Pancreas (tissue), 10 donors: Measurements from ENCODE around the gene ATRNL1. TPM values are rescaled to one million over a fixed set of nuclear protein-coding genes. Genes with fewer than 3 reads are reported as not detected.

Experiments used
- ATAC-seq, 4 donors: fragments of 200-7000 bp; cut with Tn5 transposase; one replicate each; pipeline versions ENCODE4 v1.8.0 to v1.9.1; 2020; ENCODE audit warnings: mild to moderate bottlenecking in 4 of 4, moderate library complexity in 4 of 4
- DNase-seq, 6 donors: peaks; one replicate each; pipeline ENCODE4 v3.0.0-alpha.2; 2020
- FAIRE-seq: peaks from 2 replicates; lab custom pipeline; 2012; peaks lifted over from hg19 to GRCh38; lab: Jason Lieb, UNC
- H3K27ac ChIP-seq, 4 donors: fragments of 200-600 bp; sonication (generic); 1 replicate in 3 of 4; 2 replicates in 1 of 4; pipeline versions ENCODE4 v1.5.0 to v1.8.0; 2020
- H3K27me3 ChIP-seq, 4 donors: fragments of 200-600 bp; one replicate each; pipeline ENCODE4 v1.8.0; 2021
- H3K36me3 ChIP-seq, 3 donors: fragments of 200-600 bp; sonication (generic) in 1 of 3; one replicate each; pipeline versions ENCODE4 v1.5.0 to v1.8.0; 2020 to 2021
- H3K4me1 ChIP-seq, 3 donors: fragments of 200-600 bp; one replicate each; pipeline ENCODE4 v1.8.0; 2021
- H3K4me3 ChIP-seq, 4 donors: fragments of 200-600 bp; sonication (generic) in 2 of 4; one replicate each; pipeline versions ENCODE4 v1.5.0 to v1.8.0; 2020 to 2021
- H3K9me3 ChIP-seq, 4 donors: fragments of 200-600 bp; one replicate each; pipeline ENCODE4 v1.8.0; 2021
- WGBS, 2 donors: extraction: QIAGEN DNeasy Blood & Tissue Kit; methylation state at CpG; one replicate each; pipeline ENCODE4 v1.1.7; 2013; 5-methylcytosine and 5-hydroxymethylcytosine counted together
- intact Hi-C, 3 donors: fragments of 100-400 bp; cut with DNase I; formaldehyde crosslinking; loops; one replicate each; pipeline versions ENCODE4 v1.11.1 to v1.14.2; 2022
- polyA plus RNA-seq, 2 donors: library from polyadenylated mRNA; stranded (reverse); fragments of 200-250 nt; gene quantifications; one replicate each; pipeline ENCODE4 v1.2.3, GENCODE V29; 2013
- total RNA-seq, 6 donors: library from RNA; stranded (reverse); fragmentation: NEBNext Ultra II Directional in 4 of 6; extraction: Animal tissue kit (Norgen Biotek cat#: 25700) in 4 of 6; gene quantifications; one replicate each; pipeline versions ENCODE4 v1.2.1 to v1.2.4, GENCODE V29; 2021 to 2023
- TF ChIP-seq, protein P1 (sequence below), 4 donors: fragments of 200-600 bp; sonication (generic) in 3 of 4; IDR thresholded peaks; one replicate each; pipeline versions ENCODE4 v1.5.0 to v1.8.0; 2021; ENCODE audit warnings: antibody characterized with exemption in 4 of 4
- donor health status: healthy with polysubstance abuse.
- donor health status: DM: no; HTN: no; CAD: no; lungs with moderate emphysema.
- donor health status: DM: no; HTN: no; CAD: no.
- donor health status: control.
- donor health status: control.
- donor health status: Bipolar disorder and iron deficiency.
- donor health status: DM: yes; HTN: yes; CAD: no.
- donor health status: DM: no; HTN: no; CAD: no.
- donor health status: DM: no; HTN: no; CAD: no.
- donor health status: DM: yes; HTN: yes; CAD: no.

The ATRNL1 gene
- total and polyA plus RNA-seq, 8 donors: 0.91 to 5.7 (median 3.9) TPM

GRCh38 chr10:115073796-115074195 is 19.4 kb upstream of the ATRNL1 start:
- intact Hi-C loops: no loop called here
- H3K27ac ChIP-seq: no peak overlapping the region
- TF ChIP-seq, protein P1, sequence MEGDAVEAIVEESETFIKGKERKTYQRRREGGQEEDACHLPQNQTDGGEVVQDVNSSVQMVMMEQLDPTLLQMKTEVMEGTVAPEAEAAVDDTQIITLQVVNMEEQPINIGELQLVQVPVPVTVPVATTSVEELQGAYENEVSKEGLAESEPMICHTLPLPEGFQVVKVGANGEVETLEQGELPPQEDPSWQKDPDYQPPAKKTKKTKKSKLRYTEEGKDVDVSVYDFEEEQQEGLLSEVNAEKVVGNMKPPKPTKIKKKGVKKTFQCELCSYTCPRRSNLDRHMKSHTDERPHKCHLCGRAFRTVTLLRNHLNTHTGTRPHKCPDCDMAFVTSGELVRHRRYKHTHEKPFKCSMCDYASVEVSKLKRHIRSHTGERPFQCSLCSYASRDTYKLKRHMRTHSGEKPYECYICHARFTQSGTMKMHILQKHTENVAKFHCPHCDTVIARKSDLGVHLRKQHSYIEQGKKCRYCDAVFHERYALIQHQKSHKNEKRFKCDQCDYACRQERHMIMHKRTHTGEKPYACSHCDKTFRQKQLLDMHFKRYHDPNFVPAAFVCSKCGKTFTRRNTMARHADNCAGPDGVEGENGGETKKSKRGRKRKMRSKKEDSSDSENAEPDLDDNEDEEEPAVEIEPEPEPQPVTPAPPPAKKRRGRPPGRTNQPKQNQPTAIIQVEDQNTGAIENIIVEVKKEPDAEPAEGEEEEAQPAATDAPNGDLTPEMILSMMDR (IDR thresholded peaks at IDR 0.05): no peak
- no peak for ATAC-seq
- H3K4me1 ChIP-seq: no peaks in the 10 kb centered on the region
- FAIRE-seq: no peak
- H3K36me3 ChIP-seq: no peaks in the 10 kb centered on the region
- H3K27me3 ChIP-seq: no peaks in the 10 kb centered on the region
- DNase-seq: no peak
- WGBS, 2 donors: 65 to 75% methylated on average over 1 of the region's 1 CpG
- H3K9me3 ChIP-seq: no peaks in the 10 kb centered on the region
- no peak overlapping the region for H3K4me3 ChIP-seq

GRCh38 chr10:115082506-115082905 is 10.7 kb upstream of the ATRNL1 start:
- ATAC-seq (no peak), FAIRE-seq (no peak), DNase-seq (no peak)
- Histone ChIP-seq H3K36me3 (no peaks in the 10 kb centered on the region), H3K9me3 (no peaks in the 10 kb centered on the region), H3K4me3 (no peak overlapping the region), H3K27ac (no peak overlapping the region), H3K4me1 (no peaks in the 10 kb centered on the region), H3K27me3 (no peaks in the 10 kb centered on the region)
- WGBS, 2 donors: 53 to 70% methylated on average over 2 of the region's 2 CpGs
- intact Hi-C loops: no loop called here
- TF ChIP-seq, protein P1 (IDR thresholded peaks at IDR 0.05): no peak

DNA sequence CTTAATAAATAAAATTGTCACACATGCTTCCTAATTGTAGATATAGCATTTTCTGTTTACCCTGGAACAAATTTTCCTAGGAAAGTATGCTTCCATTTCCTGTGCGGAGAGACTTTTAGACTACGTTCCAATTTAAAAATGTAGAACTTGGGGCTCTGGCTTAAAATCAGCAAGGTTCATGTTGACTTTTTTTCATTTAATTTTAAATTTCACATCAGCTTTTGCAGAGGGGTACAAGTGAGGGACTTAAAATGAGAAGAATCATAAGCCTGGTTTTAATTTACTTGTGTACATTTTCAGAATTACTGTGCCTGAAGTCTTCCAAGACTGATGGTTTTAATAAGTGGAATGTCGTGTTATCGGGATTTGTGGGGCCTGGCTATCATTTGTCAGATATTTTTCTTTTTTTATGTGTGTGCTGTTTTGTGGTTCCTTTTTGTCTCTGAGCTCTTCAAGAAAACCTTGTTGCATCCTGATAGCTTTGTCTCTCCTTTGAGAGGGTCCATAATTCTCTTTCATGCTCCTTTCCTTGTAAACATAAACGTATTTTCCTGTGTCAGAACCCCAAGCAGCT is 8.8 kb upstream of the ATRNL1 start:
- WGBS, 2 donors: 86 to 88% methylated on average over 5 of the region's 5 CpGs
- Histone ChIP-seq H3K4me3 (no peak overlapping the region), H3K4me1 (no peaks in the 10 kb centered on the region), H3K27me3 (no peaks in the 10 kb centered on the region), H3K36me3 (peaks cover 0 to 3% (median 0%) of the 10 kb centered on the region in 3 donors), H3K27ac (no peak overlapping the region), H3K9me3 (no peaks in the 10 kb centered on the region)
- intact Hi-C loops: no loop called here
- ATAC-seq: no peak
- DNase-seq: no peak
- TF ChIP-seq, protein P1 (IDR thresholded peaks at IDR 0.05): no peak
- FAIRE-seq: no peak

DNA sequence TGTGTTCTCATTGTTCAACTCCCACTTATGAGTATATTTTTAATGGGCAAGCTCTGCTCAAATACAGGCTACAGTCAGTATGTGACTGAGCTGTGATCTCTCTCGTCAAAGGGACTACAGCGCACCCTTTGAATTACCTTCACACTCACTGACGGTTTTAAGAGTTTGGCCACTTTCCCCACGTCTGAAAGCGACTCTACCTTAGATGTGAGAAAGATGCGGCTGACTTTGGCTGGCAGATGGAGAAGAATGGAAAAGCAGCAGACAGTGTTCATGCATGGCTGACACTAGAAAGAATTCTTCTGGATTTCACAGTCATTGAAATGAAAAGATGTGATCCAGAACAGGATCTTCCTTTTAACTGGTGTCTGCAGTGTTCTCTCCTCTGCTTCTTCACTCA is 2.0 kb upstream of the ATRNL1 start:
- intact Hi-C loops: no loop called here
- Histone ChIP-seq H3K9me3 (no peaks in the 10 kb centered on the region), H3K4me1 (peaks cover 0 to 11% (median 0%) of the 10 kb centered on the region in 3 donors), H3K27me3 (peaks cover 0 to 7% (median 0%) of the 10 kb centered on the region in 4 donors), H3K27ac (no peak overlapping the region), H3K4me3 (no peak overlapping the region), H3K36me3 (peaks cover 0 to 3% (median 0%) of the 10 kb centered on the region in 3 donors)
- ATAC-seq (no peak), FAIRE-seq (no peak), DNase-seq (no peak)
- TF ChIP-seq, protein P1 (IDR thresholded peaks at IDR 0.05): no peak
- WGBS, 2 donors: 83 to 86% methylated on average over 6 of the region's 6 CpGs

- TF ChIP-seq, protein P1 (IDR thresholded peaks at IDR 0.05): no peak
- FAIRE-seq (no peak), ATAC-seq (peak in 3 of 4 donors; percentile 4 to 31 (median 14)), DNase-seq (no peak)
- intact Hi-C loops: no loop called here
- no peaks in the 10 kb centered on the region for H3K9me3 ChIP-seq
- peak overlapping the region; percentile 47 to 81 (median 70) for H3K4me3 ChIP-seq
- peaks cover 0 to 7% (median 0%) of the 10 kb centered on the region in 4 donors for H3K27me3 ChIP-seq
- 3 to 4% methylated on average over 10 of the region's 10 CpGs for WGBS, 2 donors
- H3K36me3 ChIP-seq: peaks cover 0 to 3% (median 0%) of the 10 kb centered on the region in 3 donors
- H3K27ac ChIP-seq: no peak overlapping the region
- peaks cover 0 to 11% (median 0%) of the 10 kb centered on the region in 3 donors for H3K4me1 ChIP-seq
Observed at GRCh38 chr10:115092258-115092554, 959 bp upstream of the ATRNL1 start.
